Heart right ventricle (tissue), 16 donors: ENCODE measurements around the gene PAIP2B. TPM values are rescaled to one million over a fixed set of nuclear protein-coding genes. Genes with fewer than 3 reads are reported as not detected.
A peak's percentile ranks its signal among the peaks of the same experiment; 100 is the strongest.

ENCODE experiments used
- ATAC-seq, 8 donors: fragments of 200-7000 bp; cut with Tn5 transposase; one replicate each; pipeline ENCODE4 v1.9.1; 2020; ENCODE audit warnings: mild to moderate bottlenecking in 8 of 8, moderate library complexity in 8 of 8, moderate number of reproducible peaks in 1 of 8
- DNase-seq, 2 donors: peaks; one replicate each; pipeline ENCODE4 v3.0.0-alpha.2; 2020
- H3K27ac ChIP-seq, 10 donors: fragments of 200-600 bp; sonication (generic) in 2 of 10; one replicate each; pipeline versions ENCODE4 v1.5.0 to v1.8.0; 2020 to 2022; ENCODE audit warnings: mild to moderate bottlenecking in 3 of 10
- H3K27me3 ChIP-seq, 7 donors: fragments of 200-600 bp; one replicate each; pipeline ENCODE4 v1.8.0; 2021 to 2022; ENCODE audit warnings: mild to moderate bottlenecking in 2 of 7
- H3K36me3 ChIP-seq, 9 donors: fragments of 200-600 bp; sonication (generic) in 1 of 9; one replicate each; pipeline versions ENCODE4 v1.5.0 to v1.8.0; 2020 to 2022; ENCODE audit warnings: mild to moderate bottlenecking in 2 of 9
- H3K4me1 ChIP-seq, 9 donors: fragments of 200-600 bp; sonication (generic) in 1 of 9; one replicate each; pipeline versions ENCODE4 v1.5.0 to v1.8.0; 2020 to 2022; ENCODE audit warnings: mild to moderate bottlenecking in 4 of 9
- H3K4me3 ChIP-seq, 10 donors: fragments of 200-600 bp; sonication (generic) in 2 of 10; one replicate each; pipeline versions ENCODE4 v1.5.0 to v1.8.0; 2020 to 2022; ENCODE audit warnings: mild to moderate bottlenecking in 7 of 10, moderate library complexity in 2 of 10
- H3K9me3 ChIP-seq, 11 donors: fragments of 200-600 bp in 10 of 11; sonication (generic) in 2 of 11; one replicate each; pipeline versions ENCODE4 v1.5.0 to v1.8.0; 2013 to 2022; ENCODE audit warnings: mild to moderate bottlenecking in 2 of 11, control low read depth in 1 of 11, moderate library complexity in 1 of 11
- CTCF ChIP-seq, 9 donors: fragments of 200-600 bp; sonication (generic) in 2 of 9; IDR thresholded peaks; one replicate each; pipeline versions ENCODE4 v1.5.0 to v1.8.0; 2021 to 2022; ENCODE audit warnings: antibody characterized with exemption in 9 of 9, mild to moderate bottlenecking in 5 of 9, moderate library complexity in 1 of 9
- WGBS, 2 donors: extraction: QIAGEN DNeasy Blood & Tissue Kit; methylation state at CpG; one replicate each; pipeline ENCODE4 v1.1.7; 2013; ENCODE audit warnings: inconsistent platforms in 1 of 2; 5-methylcytosine and 5-hydroxymethylcytosine counted together
- intact Hi-C, 10 donors: fragments of 100-400 bp; cut with DNase I; formaldehyde crosslinking; loops; one replicate each; pipeline versions ENCODE4 v1.11.1 to v1.14.2; 2022
- polyA plus RNA-seq, 2 donors: library from polyadenylated mRNA; stranded (reverse); fragments of 200-250 nt; gene quantifications; one replicate each; pipeline ENCODE4 v1.2.3, GENCODE V29; 2013
- total RNA-seq, 10 donors: library from RNA; stranded (reverse); fragmentation: NEBNext Ultra II Directional in 3 of 10; extraction: Animal tissue kit (Norgen Biotek cat#: 25700) in 3 of 10; gene quantifications; one replicate each; pipeline versions ENCODE4 v1.2.1 to v1.2.4, GENCODE V29; 2021 to 2023
- donor health status: Arrhythmogenic right ventricular cardiomyopathy.
- donor health status: ischemic (EF 13 %, LVEDD 7.1; RV severe dilation, severe dysfunction).
- donor health status: healthy with polysubstance abuse.
- donor health status: DM: no; HTN: yes; CAD: no.
- donor health status: DM: no; HTN: no; CAD: no.
- donor health status: ischemic (EF 25% LVEDD 6.9; RV normal size, moderate dysfunction).
- donor health status: ischemic (EF 25% LVEDD 5.7; RV mildly dilated, moderate dysfunction).
- donor health status: healthy.
- donor health status: DM: yes; HTN: yes; CAD: no.
- donor health status: Ischemic cardiomyopathy.
- donor health status: ischemic (EF 35%, LVEDD 5.7; RV mildly dilated, moderate dysfunction).
- donor health status: nonischemic (EF 11% LVEDD 7.7; RV severe dilation, severe dysfunction).
- donor health status: DM: yes; HTN: yes; CAD: no.
- donor health status: PGD.
- donor health status: ischemic (EF 29% LVEDD 5.4; RV normal size, mild dysfunction).
- donor health status: nonischemic (EF 23%, LVEDD 6.1; RV moderate dilation, normal function).

Gene PAIP2B
- total and polyA plus RNA-seq, 12 donors: 7.2 to 108 (median 60.3) TPM

GRCh38 chr2:71254078-71254477 is 27.2 kb upstream of the PAIP2B start:
- peaks cover 0 to 5% (median 0%) of the 10 kb centered on the region in 7 donors for H3K27me3 ChIP-seq
- peaks cover 0 to 5% (median 0%) of the 10 kb centered on the region in 11 donors for H3K9me3 ChIP-seq
- WGBS, 2 donors: 80 to 89% methylated on average over 3 of the region's 3 CpGs
- DNase-seq (no peak), ATAC-seq (peak in 1 of 8 donors; percentile 47)
- H3K27ac ChIP-seq: peak overlapping the region in 2 of 10 donors; percentile 25 to 32
- no peaks in the 10 kb centered on the region for H3K36me3 ChIP-seq
- peaks cover 0 to 18% (median 0%) of the 10 kb centered on the region in 9 donors for H3K4me1 ChIP-seq
- no peak overlapping the region for H3K4me3 ChIP-seq
- TF ChIP-seq CTCF (IDR thresholded peaks at IDR 0.05): no peak
- intact Hi-C loops: no loop called here

GRCh38 chr2:71253476-71253875 is 26.6 kb upstream of the PAIP2B start:
- intact Hi-C loops: no loop called here
- Histone ChIP-seq H3K27ac (peak overlapping the region in 4 of 10 donors; percentile 10 to 53 (median 28)), H3K4me3 (no peak overlapping the region), H3K9me3 (peaks cover 0 to 5% (median 0%) of the 10 kb centered on the region in 11 donors), H3K36me3 (no peaks in the 10 kb centered on the region), H3K4me1 (peaks cover 0 to 18% (median 0%) of the 10 kb centered on the region in 9 donors), H3K27me3 (peaks cover 0 to 5% (median 0%) of the 10 kb centered on the region in 7 donors)
- 47 to 62% methylated on average over 1 of the region's 1 CpG for WGBS, 2 donors
- TF ChIP-seq CTCF (IDR thresholded peaks at IDR 0.05): no peak
- ATAC-seq: peak in 6 of 8 donors; percentile 46 to 82 (median 72)
- no peak for DNase-seq

- Histone ChIP-seq H3K27me3 (peaks cover 0 to 5% (median 0%) of the 10 kb centered on the region in 7 donors), H3K36me3 (no peaks in the 10 kb centered on the region), H3K4me3 (no peak overlapping the region), H3K4me1 (peaks cover 0 to 18% (median 0%) of the 10 kb centered on the region in 9 donors), H3K9me3 (peaks cover 0 to 5% (median 0%) of the 10 kb centered on the region in 11 donors), H3K27ac (no peak overlapping the region)
- TF ChIP-seq CTCF (IDR thresholded peaks at IDR 0.05): no peak
- intact Hi-C loops: no loop called here
- ATAC-seq (no peak), DNase-seq (no peak)
- WGBS, 2 donors: 80 to 88% methylated on average over 3 of the region's 3 CpGs
Measured at GRCh38 chr2:71252862-71253261, 26.0 kb upstream of the PAIP2B start.

GRCh38 chr2:71250935-71251334 is 24.0 kb upstream of the PAIP2B start:
- no peak for TF ChIP-seq CTCF (IDR thresholded peaks at IDR 0.05)
- no peaks in the 10 kb centered on the region for H3K27me3 ChIP-seq
- peaks cover 0 to 13% (median 0%) of the 10 kb centered on the region in 11 donors for H3K9me3 ChIP-seq
- ATAC-seq (no peak), DNase-seq (no peak)
- H3K27ac ChIP-seq: no peak overlapping the region
- H3K4me3 ChIP-seq: no peak overlapping the region
- peaks cover 0 to 13% (median 0%) of the 10 kb centered on the region in 9 donors for H3K4me1 ChIP-seq
- intact Hi-C loops: no loop called here
- H3K36me3 ChIP-seq: no peaks in the 10 kb centered on the region
- WGBS, 2 donors: 91 to 94% methylated on average over 8 of the region's 8 CpGs
